Activated effector memory CD4-positive, alpha-beta T cell treated with Interleukin-2 at 50 U/mL for 16 hours (primary cell): ENCODE measurements around the gene PLCB1.
"Not testable (repeated sequence)": the region's sequence is repeated elsewhere in the genome, so short reads cannot be mapped to it uniquely, and the experiment has no call there.

Experiments used
- DNase-seq: peaks from one replicate; pipeline ENCODE4 v3.0.0-alpha.2; 2020

PLCB1 gene

GRCh38 chr20:8379125-8379524 is 247.1 kb downstream of the PLCB1 start:
- DNase-seq: not testable (repeated sequence)

DNA sequence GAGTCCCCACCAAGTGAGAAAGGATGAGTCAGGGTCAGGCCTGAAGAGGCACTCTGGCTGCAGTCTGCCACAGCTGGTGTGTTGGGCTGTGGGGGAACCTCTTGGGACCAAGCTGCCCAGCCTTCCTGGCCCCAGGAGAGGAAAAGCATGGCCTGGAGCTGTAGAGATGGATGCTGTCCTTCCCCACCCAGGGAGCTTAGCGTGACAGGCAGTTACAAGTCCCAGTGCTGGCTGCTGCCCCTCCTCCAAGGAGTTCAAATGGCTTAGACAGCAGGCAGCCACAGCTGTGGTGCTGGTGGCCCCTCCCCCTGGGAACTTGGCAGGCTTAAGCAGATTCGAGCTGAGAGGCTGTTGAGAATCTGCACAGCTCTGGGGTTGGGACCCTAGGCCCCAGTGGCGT is 253.2 kb downstream of the PLCB1 start:
- DNase-seq: no peak

- DNase-seq: no peak
Observed at GRCh38 chr20:8386991-8387390, 254.9 kb downstream of the PLCB1 start.

GRCh38 chr20:8388141-8388540 is 256.1 kb downstream of the PLCB1 start:
- no peak for DNase-seq

DNA sequence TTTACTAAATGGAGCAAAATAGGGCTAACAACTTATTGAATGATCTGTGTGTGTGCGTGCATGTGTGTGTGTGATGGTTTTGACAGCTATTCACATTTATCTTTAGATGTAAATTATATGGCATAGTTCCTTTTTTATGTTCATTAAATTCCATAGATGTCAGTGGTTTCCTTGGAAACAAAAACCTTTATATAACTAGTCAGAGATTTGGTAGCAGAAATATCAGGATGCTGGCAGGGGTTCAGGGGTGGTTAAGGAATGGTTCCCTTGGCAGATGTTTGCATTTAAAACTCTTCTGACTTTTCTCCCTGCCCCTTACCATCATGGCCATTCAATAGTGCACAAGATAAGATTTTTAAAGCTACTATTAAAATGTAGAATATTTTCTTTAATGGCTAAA is 256.6 kb downstream of the PLCB1 start:
- no peak for DNase-seq

DNA sequence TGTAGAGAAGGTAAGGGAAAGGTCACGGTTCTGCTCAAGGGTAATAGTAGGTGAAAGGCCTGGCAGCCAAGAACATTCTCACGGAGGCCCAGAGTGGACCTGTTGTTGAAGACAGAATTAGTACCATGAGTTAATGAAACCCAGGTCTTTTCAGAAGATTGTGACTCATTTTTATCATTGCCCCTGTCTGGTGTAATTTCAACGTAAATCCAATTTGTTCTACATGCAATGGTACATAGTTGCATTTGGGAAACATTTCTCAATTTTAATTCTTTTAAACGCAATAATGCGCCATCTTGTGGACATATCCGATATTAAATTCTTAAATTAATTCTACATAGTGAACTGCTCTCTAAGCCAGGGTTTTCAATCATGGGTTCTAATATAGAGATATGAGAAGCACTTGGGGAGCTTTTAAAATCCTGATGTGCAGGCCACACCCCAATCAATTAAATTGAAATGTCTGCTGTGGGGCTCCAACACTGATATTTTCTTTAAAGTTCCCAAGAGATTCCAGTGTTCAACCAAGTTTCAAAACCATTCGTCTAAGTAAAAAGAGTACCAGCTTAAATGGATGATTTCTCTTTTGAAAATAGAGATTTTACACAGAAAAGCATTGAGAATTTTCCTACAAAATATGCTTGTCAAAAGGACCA is 257.4 kb downstream of the PLCB1 start:
- no peak for DNase-seq

DNA sequence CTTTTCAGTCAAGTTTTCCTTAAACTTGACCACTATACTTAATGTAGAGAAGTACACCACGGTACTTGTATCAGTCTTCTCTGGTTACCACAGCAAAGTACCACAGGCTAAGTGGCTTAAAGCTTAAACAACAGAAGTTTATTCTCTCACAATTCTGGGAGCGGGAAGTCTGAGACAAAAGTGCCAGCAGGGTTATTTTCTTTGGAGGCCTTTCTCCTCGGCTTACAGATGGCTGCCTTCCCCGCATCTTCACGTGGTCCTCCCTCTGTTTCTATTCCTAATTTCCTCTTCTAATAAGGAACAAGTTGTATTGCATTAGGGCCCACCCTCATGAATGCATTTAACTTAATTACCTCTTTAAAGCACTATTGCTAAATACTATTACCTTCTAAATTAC is 258.0 kb downstream of the PLCB1 start:
- no peak for DNase-seq

- no peak for DNase-seq
Observed at GRCh38 chr20:8390500-8390899, 258.4 kb downstream of the PLCB1 start.

GRCh38 chr20:8393381-8393780 is 261.3 kb downstream of the PLCB1 start:
- DNase-seq: no peak

- no peak for DNase-seq
Observed at GRCh38 chr20:8394308-8394945, 262.4 kb downstream of the PLCB1 start.

- DNase-seq: no peak
Observed at GRCh38 chr20:8395956-8396355, 263.9 kb downstream of the PLCB1 start.

DNA sequence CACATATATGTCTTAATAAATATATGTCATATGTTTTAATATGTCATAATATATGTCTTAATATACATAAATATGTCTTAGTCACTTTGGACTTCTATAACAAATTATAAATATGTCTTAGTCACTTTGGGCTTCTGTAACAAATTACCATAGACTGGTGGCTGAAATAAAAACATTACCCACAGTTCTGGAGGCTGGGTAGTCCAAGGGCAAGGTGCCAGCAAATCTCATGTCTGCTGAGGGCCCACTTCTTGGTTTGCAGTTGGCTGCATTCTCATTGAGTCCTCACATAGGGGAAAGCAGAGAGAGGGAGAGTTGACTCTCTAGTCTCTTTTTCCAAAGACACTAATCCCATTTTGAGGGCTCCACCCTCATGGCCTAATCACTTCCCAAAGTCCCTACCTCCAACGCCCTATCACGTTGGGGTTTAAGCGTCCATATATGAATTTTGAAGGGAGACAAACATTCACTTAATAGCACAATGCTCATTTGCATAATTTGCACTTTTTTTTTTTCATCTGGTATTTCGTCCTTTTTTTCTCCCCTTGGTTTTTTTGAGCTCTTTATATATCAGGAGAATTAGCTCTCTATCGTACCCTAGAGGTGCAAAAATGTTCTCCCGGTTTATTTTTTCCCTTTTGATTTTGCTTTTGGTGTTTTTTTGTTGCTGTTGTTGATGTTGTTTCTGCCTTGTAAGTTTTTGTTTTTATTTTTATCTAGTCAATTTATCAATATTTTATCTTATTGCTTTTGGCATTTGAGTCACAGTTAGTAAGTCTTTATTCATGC is 266.4 kb downstream of the PLCB1 start:
- DNase-seq: no peak

- no peak for DNase-seq
Observed at GRCh38 chr20:8399947-8400346, 267.9 kb downstream of the PLCB1 start.

DNA sequence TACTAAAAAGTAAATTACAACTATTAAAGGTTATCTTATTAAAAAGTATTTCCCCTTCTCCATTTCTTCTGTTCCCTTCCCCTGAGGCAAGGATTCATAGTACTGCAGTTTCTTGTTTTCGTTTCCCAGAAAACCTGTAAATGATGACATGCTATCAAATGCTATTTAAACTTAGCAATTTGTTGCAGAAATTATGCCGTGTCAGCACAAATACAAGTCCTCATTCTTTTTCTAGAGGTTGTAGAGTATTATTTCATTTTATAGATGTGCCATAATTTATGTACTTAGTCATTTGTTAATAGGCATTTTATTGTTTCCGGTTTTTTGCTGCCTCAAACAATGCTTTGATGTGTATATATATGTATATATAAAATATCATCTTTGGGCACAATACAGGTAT is 268.4 kb downstream of the PLCB1 start:
- no peak for DNase-seq

DNA sequence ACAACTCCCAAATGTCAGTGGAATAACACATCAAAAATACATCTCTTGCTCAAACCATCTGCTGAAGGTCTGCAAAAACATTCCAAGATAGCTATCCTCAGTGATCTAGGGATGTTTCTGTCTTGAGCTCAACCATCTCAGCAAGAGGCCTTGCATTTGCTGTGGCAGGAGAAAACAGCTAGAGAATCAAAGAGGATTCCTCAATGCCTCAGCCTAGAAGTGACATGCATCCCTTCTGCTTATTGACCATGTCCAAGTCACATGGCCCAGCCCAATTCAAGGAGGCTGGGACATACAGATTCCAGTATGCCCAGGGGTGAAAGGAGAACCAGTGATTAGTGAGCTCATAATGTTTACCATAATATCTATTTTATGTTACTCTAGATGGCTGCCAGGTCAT is 269.5 kb downstream of the PLCB1 start:
- DNase-seq: no peak

- no peak for DNase-seq
Observed at GRCh38 chr20:8402798-8403197, 270.7 kb downstream of the PLCB1 start.

- DNase-seq: no peak
Observed at GRCh38 chr20:8404912-8405635, 273.0 kb downstream of the PLCB1 start.

GRCh38 chr20:8406391-8406790 is 274.3 kb downstream of the PLCB1 start:
- DNase-seq: no peak

DNA sequence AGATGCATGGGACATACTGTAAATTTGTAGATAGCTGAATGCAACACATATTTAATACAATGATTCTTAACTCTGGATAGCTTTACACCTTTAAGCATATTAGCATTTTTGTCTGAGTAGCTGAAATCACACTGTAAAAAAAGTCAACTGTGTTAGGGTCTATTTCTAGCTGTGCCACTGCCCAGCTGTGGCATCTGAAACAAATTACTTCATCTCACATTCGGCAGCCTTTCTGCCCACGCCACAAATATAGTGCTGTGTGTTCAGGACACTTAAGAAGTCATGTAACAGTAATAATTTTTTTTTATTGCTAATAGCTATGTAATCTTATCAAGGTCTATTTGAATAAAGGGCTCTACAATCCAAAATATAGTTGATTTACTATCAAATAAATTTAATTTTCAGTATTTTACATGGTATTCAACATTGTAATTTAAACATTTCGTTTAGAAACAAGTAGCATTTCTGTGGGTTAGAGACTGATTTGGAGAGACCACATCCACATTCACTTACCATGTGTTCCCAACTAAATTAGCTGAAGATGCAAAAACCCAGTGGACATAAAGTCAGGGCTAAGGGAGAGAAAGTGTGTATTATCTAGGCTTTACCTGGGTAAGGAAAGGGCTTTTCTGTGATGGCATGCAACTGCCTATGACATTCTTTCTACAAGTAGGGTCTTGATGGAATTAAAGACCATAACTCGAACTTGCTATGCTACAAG is 276.7 kb downstream of the PLCB1 start:
- no peak for DNase-seq

DNA sequence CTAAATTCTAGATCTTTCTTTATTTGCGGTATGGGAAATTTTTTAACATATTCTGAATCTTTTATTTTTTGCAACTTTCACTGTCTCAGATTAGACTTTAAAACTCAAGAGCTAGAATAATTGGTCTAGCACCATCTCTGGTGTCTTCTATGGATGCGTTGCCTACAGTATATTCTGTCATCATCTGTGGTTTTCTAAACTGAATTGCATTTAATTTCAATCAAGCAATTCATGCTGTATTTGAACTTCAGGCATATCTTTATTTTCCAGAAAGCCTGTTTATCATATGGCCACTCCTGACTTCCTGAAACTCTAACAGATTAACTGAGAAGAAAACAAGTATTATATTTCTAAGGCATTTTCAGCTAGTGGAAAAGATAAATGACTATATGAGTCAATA is 281.6 kb downstream of the PLCB1 start:
- DNase-seq: no peak

- DNase-seq: no peak
Observed at GRCh38 chr20:8414586-8415274, 282.7 kb downstream of the PLCB1 start.

GRCh38 chr20:8421981-8422380 is 289.9 kb downstream of the PLCB1 start:
- no peak for DNase-seq
